ENCODE results near the gene CELF5.

The CELF5 gene

DNA sequence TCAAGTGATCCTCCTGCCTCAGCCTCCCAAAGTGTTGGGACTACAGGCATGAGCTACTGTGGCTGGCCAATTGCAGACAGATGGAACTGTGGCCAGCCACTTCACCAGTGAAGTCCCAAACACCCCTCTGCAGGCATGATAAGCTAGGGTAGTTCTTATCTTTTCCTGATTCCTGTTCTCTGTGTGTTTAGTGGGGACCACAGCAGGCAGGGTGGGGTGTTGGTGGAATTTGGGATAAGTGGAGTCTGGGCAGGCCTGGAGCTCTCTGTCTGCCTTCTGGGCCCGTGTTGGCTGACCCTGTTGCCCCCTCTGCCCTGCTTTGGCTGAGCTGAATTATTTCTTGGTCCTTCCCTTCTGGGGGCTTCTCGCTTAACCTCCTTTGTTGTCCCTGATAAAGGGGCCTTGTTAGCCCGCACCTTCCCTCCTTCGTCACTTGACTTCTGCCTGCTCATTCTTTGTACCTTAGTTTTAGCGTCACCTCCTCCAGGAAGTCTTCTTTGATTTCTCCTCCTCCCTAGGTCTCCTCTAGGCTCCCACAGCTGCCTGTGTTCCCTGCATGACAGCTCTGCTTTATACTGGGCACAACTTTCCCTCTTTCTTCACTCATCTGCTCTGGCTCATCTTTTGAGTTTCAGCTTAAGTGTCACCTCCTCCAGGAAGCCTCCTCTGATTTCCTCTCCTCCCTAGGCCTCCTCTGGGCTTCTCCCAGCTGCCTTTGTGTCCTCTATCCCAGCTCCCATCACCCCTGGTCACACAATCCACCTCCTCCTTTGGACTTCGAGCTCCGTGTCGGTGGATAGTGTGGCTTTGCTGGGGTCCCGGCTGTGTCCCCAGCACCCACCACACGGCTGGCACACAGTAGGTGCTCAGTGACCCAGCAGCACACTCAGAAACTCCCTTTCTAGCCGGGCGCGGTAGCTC, 40.5 kb upstream of the CELF5 start (continued):
- TF ChIP-seq ZNF585B (tag by site-specific recombination; IDR thresholded peaks at IDR 0.05) (no peak), ZNF76 (tag by site-specific recombination; IDR thresholded peaks at IDR 0.05; ENCODE audit: borderline replicate concordance, low read depth) (0 out of 2 replicates have a peak, but pooled peaks have one; percentile 15), KLF7 (tag by site-specific recombination; IDR thresholded peaks at IDR 0.05; ENCODE audit: borderline replicate concordance) (no peak), ZNF514 (tag by site-specific recombination; IDR thresholded peaks at IDR 0.05) (no peak), ZNF274 (IDR thresholded peaks at IDR 0.05; ENCODE audit: low read length) (no peak), ZNF274 (tag by site-specific recombination; IDR thresholded peaks at IDR 0.05; ENCODE audit: borderline replicate concordance) (no peak), ZNF239 (tag by site-specific recombination; IDR thresholded peaks at IDR 0.05) (no peak), ZNF140 (tag by site-specific recombination; IDR thresholded peaks at IDR 0.05) (no peak)
- TF ChIP-seq, protein P1, sequence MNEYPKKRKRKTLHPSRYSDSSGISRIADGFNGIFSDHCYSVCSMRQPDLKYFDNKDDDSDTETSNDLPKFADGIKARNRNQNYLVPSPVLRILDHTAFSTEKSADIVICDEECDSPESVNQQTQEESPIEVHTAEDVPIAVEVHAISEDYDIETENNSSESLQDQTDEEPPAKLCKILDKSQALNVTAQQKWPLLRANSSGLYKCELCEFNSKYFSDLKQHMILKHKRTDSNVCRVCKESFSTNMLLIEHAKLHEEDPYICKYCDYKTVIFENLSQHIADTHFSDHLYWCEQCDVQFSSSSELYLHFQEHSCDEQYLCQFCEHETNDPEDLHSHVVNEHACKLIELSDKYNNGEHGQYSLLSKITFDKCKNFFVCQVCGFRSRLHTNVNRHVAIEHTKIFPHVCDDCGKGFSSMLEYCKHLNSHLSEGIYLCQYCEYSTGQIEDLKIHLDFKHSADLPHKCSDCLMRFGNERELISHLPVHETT (tag by site-specific recombination; IDR thresholded peaks at IDR 0.05): peak; percentile 53
- TF ChIP-seq, protein P2, sequence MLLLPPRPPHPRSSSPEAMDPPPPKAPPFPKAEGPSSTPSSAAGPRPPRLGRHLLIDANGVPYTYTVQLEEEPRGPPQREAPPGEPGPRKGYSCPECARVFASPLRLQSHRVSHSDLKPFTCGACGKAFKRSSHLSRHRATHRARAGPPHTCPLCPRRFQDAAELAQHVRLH (tag by site-specific recombination; IDR thresholded peaks at IDR 0.05): peak; percentile 83; the same call in 1 of the 2 replicates

DNA sequence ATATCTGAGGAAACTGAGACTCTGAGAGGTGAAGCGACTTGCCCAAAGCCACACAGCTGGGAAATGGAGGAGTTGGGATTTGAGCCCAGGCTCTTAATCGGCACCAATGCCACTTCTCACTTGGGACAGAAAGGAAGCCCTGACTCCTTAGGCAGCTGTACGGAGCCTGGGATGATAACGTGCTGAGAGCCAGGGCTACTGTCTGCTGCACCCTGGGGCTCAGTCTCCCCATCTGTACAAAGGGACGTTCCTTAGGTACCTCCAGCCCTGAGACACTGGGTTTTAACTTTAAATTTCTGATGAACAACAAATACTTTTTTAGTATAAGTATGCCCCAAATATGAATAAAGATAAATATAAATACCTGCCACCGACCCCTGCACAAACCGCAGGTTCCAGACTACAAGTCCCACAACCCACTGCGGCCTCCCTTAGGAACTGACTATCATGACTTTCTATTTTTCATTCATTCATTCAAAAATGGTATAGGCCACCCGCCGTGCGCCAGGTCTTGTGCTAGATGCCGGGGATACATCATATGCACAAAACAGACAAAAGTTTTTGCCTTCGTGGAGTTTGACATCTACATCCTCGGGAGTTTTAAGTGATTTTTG, 39.5 kb upstream of the CELF5 start:
- H3K4me1 ChIP-seq (ENCODE audit: control insufficient read depth, insufficient read depth, low read length): peaks cover 5% of the 10 kb centered on the region
- ChIA-PET POLR2A (no interaction called here), CTCF (interaction anchor here (1.5 kb wide), 2 partner anchors 109 to 234 kb away, joined by 3 to 4 read pairs; no protein-coding TSS in a partner anchor)
- H3K36me3 ChIP-seq (ENCODE audit: control insufficient read depth in 2 of 2, insufficient read depth in 1 of 2, low read length in 2 of 2): peaks cover 0 to 23% of the 10 kb centered on the region in 2 experiments; a peak in 1 of 3 replicates
- H3K27ac ChIP-seq (ENCODE audit: extremely low read depth, low read depth, low read length): no peak overlapping the region; the same call in 1 of the 2 replicates
- peak overlapping the region; percentile 98 for H3K4me3 ChIP-seq (ENCODE audit: low read depth, low read length)
- H3K9me3 ChIP-seq (ENCODE audit: control insufficient read depth, insufficient read depth, low read depth, low read length): no peaks in the 10 kb centered on the region
- TF ChIP-seq ZNF354C (tag by site-specific recombination; IDR thresholded peaks at IDR 0.05; ENCODE audit: borderline replicate concordance, low read depth): no peak
- TF ChIP-seq ZNF433 (tag by site-specific recombination; IDR thresholded peaks at IDR 0.05; ENCODE audit: low read depth): no peak
- no peak for TF ChIP-seq ZNF292 (tag by site-specific recombination; IDR thresholded peaks at IDR 0.05; ENCODE audit: borderline replicate concordance, low read depth)
- TF ChIP-seq, protein P3, sequence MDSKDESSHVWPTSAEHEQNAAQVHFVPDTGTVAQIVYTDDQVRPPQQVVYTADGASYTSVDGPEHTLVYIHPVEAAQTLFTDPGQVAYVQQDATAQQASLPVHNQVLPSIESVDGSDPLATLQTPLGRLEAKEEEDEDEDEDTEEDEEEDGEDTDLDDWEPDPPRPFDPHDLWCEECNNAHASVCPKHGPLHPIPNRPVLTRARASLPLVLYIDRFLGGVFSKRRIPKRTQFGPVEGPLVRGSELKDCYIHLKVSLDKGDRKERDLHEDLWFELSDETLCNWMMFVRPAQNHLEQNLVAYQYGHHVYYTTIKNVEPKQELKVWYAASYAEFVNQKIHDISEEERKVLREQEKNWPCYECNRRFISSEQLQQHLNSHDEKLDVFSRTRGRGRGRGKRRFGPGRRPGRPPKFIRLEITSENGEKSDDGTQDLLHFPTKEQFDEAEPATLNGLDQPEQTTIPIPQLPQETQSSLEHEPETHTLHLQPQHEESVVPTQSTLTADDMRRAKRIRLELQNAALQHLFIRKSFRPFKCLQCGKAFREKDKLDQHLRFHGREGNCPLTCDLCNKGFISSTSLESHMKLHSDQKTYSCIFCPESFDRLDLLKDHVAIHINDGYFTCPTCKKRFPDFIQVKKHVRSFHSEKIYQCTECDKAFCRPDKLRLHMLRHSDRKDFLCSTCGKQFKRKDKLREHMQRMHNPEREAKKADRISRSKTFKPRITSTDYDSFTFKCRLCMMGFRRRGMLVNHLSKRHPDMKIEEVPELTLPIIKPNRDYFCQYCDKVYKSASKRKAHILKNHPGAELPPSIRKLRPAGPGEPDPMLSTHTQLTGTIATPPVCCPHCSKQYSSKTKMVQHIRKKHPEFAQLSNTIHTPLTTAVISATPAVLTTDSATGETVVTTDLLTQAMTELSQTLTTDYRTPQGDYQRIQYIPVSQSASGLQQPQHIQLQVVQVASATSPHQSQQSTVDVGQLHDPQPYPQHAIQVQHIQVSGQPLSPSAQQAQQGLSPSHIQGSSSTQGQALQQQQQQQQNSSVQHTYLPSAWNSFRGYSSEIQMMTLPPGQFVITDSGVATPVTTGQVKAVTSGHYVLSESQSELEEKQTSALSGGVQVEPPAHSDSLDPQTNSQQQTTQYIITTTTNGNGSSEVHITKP (tag by site-specific recombination; IDR thresholded peaks at IDR 0.05): peak; percentile 93
- no peak for TF ChIP-seq ZNF248 (tag by site-specific recombination; IDR thresholded peaks at IDR 0.05)
- TF ChIP-seq, protein P4, sequence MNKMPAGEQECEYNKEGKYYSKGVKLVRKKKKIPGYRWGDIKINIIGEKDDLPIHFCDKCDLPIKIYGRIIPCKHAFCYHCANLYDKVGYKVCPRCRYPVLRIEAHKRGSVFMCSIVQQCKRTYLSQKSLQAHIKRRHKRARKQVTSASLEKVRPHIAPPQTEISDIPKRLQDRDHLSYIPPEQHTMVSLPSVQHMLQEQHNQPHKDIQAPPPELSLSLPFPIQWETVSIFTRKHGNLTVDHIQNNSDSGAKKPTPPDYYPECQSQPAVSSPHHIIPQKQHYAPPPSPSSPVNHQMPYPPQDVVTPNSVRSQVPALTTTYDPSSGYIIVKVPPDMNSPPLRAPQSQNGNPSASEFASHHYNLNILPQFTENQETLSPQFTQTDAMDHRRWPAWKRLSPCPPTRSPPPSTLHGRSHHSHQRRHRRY (tag by site-specific recombination; IDR thresholded peaks at IDR 0.05): no peak
- TF ChIP-seq ZBTB20 (tag by site-specific recombination; IDR thresholded peaks at IDR 0.05): 0 out of 2 replicates have a peak, but pooled peaks have one; percentile 24
- no peak for TF ChIP-seq ZNF2 (tag by site-specific recombination; IDR thresholded peaks at IDR 0.05)
- TF ChIP-seq ZNF747 (tag by site-specific recombination; IDR thresholded peaks at IDR 0.05): no peak
- TF ChIP-seq OSR2 (tag by site-specific recombination; IDR thresholded peaks at IDR 0.05): peak; percentile 49; the same call in 1 of the 2 replicates
- TF ChIP-seq ZNF24 (tag by site-specific recombination; IDR thresholded peaks at IDR 0.05): peak; percentile 100
- 0 out of 2 replicates have a peak, but pooled peaks have one; percentile 13 for TF ChIP-seq ZSCAN30 (tag by site-specific recombination; IDR thresholded peaks at IDR 0.05)
- 0 out of 2 replicates have a peak, but pooled peaks have one; percentile 20 for TF ChIP-seq ZNF561 (tag by site-specific recombination; IDR thresholded peaks at IDR 0.05; ENCODE audit: borderline replicate concordance)
- TF ChIP-seq ZBTB8A (tag by site-specific recombination; IDR thresholded peaks at IDR 0.05): peak; percentile 25; the same call in 1 of the 2 replicates
- no peak for TF ChIP-seq ZNF302 (tag by site-specific recombination; IDR thresholded peaks at IDR 0.05; ENCODE audit: low read depth)
- no peak for TF ChIP-seq MYNN (tag by site-specific recombination; IDR thresholded peaks at IDR 0.05; ENCODE audit: borderline replicate concordance)
- TF ChIP-seq ZNF473 (tag by site-specific recombination; IDR thresholded peaks at IDR 0.05): no peak
- no peak for TF ChIP-seq TRIM28 (IDR thresholded peaks at IDR 0.05; ENCODE audit: borderline replicate concordance, low read length)
- no peak for TF ChIP-seq ZNF514 (tag by site-specific recombination; IDR thresholded peaks at IDR 0.05)
